Measurements from ENCODE around the gene TLX1.

DNA sequence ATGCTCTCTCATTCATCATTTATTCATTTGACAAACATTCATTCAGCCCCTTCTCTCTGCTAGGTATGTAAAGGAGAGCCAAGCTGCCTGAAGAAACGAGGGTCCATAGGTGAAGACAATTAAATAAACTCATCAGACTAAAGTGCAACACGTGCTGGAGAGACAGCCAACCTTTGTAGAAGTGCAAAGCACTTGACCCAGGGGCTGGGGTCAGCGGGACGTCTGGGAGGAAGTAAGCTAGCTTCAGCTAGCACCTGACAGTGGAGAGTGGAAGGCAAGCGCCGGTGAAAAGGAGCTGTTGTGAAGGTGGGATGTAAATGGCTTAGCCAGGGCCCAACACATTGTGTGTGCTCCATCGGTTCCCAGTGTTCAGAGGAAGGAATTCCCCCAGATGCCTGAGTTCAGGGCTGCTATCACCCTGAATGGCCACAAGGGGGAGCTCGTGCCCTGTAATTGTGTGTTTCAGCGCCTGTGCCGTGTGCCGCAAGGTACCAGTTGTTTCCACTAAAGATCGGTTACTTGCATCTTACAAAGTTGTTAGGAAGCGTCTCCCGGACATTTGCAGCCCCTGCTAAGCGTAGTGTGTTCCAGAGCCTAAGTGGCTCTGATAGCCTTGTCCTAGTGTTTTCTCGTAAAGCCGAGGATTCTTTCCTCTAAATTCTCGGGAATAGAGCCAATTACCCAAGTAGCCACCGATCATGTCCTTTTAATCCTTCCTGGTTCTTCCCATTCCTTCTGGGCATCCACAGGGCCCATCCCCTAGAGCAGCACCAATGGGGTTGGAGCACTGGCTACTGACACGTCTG lies 30.6 kb downstream of the TLX1 start:
- TF ChIP-seq, protein P1, sequence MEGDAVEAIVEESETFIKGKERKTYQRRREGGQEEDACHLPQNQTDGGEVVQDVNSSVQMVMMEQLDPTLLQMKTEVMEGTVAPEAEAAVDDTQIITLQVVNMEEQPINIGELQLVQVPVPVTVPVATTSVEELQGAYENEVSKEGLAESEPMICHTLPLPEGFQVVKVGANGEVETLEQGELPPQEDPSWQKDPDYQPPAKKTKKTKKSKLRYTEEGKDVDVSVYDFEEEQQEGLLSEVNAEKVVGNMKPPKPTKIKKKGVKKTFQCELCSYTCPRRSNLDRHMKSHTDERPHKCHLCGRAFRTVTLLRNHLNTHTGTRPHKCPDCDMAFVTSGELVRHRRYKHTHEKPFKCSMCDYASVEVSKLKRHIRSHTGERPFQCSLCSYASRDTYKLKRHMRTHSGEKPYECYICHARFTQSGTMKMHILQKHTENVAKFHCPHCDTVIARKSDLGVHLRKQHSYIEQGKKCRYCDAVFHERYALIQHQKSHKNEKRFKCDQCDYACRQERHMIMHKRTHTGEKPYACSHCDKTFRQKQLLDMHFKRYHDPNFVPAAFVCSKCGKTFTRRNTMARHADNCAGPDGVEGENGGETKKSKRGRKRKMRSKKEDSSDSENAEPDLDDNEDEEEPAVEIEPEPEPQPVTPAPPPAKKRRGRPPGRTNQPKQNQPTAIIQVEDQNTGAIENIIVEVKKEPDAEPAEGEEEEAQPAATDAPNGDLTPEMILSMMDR (conservative IDR thresholded peaks at IDR 0.05; ENCODE audit: low read depth, low read length), result peak; percentile 90
- TF ChIP-seq EZH2 (IDR thresholded peaks at IDR 0.05; ENCODE audit: low read length, unreplicated experiment), result no peak
- TF ChIP-seq EZH2phosphoT487 (IDR thresholded peaks at IDR 0.05; ENCODE audit: borderline replicate concordance, low read length), result no peak
